Neural progenitor cell (in vitro differentiated cells): ENCODE results near the gene DDB1. TPM values are rescaled to one million over a fixed set of nuclear protein-coding genes. Genes with fewer than 3 reads are reported as not detected.
A peak's percentile ranks its signal among the peaks of the same experiment; 100 is the strongest.

ENCODE experiments used
- DNase-seq: peaks from one replicate; pipeline ENCODE4 v3.0.0-alpha.2; 2016; ENCODE audit warnings: low spot score
- H2AFZ ChIP-seq: fragments of 200-600 bp; sonication (generic); replicated peaks from 2 replicates; pipeline ENCODE4 v1.6.1; 2016; ENCODE audit warnings: antibody characterized with exemption
- H3F3A ChIP-seq: fragments of 200-600 bp; sonication (generic); 2 replicates; pipeline ENCODE4 v1.6.1; 2016; ENCODE audit warnings: antibody characterized with exemption, low read depth
- H3K27ac ChIP-seq: fragments of 200-600 bp; sonication (generic); 2 replicates; pipeline ENCODE4 v1.5.1; 2016; ENCODE audit warnings: mild to moderate bottlenecking
- H3K27me3 ChIP-seq: fragments of 200-600 bp; sonication (generic); 2 replicates; pipeline ENCODE4 v1.6.1; 2016; ENCODE audit warnings: mild to moderate bottlenecking, moderate library complexity
- H3K36me3 ChIP-seq: fragments of 200-600 bp; sonication (generic); 2 replicates; pipeline ENCODE4 v1.5.1; 2016
- H3K4me1 ChIP-seq: fragments of 200-600 bp; sonication (generic); 2 replicates; pipeline ENCODE4 v1.6.1; 2016; ENCODE audit warnings: mixed run types
- H3K4me2 ChIP-seq: fragments of 200-600 bp; sonication (generic); 2 replicates; pipeline ENCODE4 v1.6.1; 2016
- H3K4me3 ChIP-seq: fragments of 200-600 bp; sonication (generic); 2 replicates; pipeline ENCODE4 v1.5.1; 2016
- H3K79me2 ChIP-seq: fragments of 200-600 bp; sonication (generic); 2 replicates; pipeline ENCODE4 v1.6.1; 2016; ENCODE audit warnings: low read depth
- H3K9ac ChIP-seq: fragments of 200-600 bp; sonication (generic); 2 replicates; pipeline ENCODE4 v1.6.1; 2016
- H3K9me3 ChIP-seq: fragments of 200-600 bp; sonication (generic); 2 replicates; pipeline ENCODE4 v1.5.1; 2016; ENCODE audit warnings: low read depth
- H4K20me1 ChIP-seq: fragments of 200-600 bp; sonication (generic); 2 replicates; pipeline ENCODE4 v1.6.1; 2016; ENCODE audit warnings: low read depth
- H3K27ac Mint-ChIP-seq: 3 replicates; pipeline ENCODE4 v1.8.0; 2021; ENCODE audit warnings: mixed read lengths
- H3K27me3 Mint-ChIP-seq: 2 replicates; pipeline ENCODE4 v1.8.0; 2022; ENCODE audit warnings: low read depth, mild to moderate bottlenecking, inconsistent platforms, moderate library complexity, mixed read lengths; ENCODE audit not compliant: insufficient read depth
- H3K36me3 Mint-ChIP-seq: 3 replicates; pipeline ENCODE4 v1.8.0; 2021; ENCODE audit warnings: mixed read lengths
- H3K4me1 Mint-ChIP-seq: 3 replicates; pipeline ENCODE4 v1.8.0; 2021; ENCODE audit warnings: mixed read lengths
- H3K4me3 Mint-ChIP-seq: 3 replicates; pipeline ENCODE4 v1.8.0; 2021; ENCODE audit warnings: mild to moderate bottlenecking, moderate library complexity, mixed read lengths
- H3K9me3 Mint-ChIP-seq: 3 replicates; pipeline ENCODE4 v1.8.0; 2020; ENCODE audit warnings: mixed read lengths
- EZH2 ChIP-seq: fragments of 200-600 bp; sonication (generic); IDR thresholded peaks from 2 replicates; pipeline ENCODE4 v1.6.1; 2017; ENCODE audit warnings: antibody characterized with exemption, mild to moderate bottlenecking, moderate library complexity
- EZH2phosphoT487 ChIP-seq: fragments of 200-600 bp; sonication (generic); IDR thresholded peaks from 2 replicates; pipeline ENCODE4 v1.6.1; 2017; ENCODE audit warnings: antibody characterized with exemption
- total RNA-seq: library from RNA; depleted of rRNA; stranded (reverse); fragments of >200 nt; gene quantifications from 2 replicates; pipeline ENCODE4 v1.2.3, GENCODE V29; 2015; ENCODE audit warnings: low replicate concordance
- TF ChIP-seq, protein P1 (sequence below): fragments of 200-600 bp; sonication (generic); IDR thresholded peaks from 2 replicates; pipeline ENCODE4 v1.5.1; 2017; ENCODE audit warnings: antibody characterized with exemption, mild to moderate bottlenecking

The DDB1 gene
- total RNA-seq, 1 donor from 2014 or later = 275 TPM

DNA sequence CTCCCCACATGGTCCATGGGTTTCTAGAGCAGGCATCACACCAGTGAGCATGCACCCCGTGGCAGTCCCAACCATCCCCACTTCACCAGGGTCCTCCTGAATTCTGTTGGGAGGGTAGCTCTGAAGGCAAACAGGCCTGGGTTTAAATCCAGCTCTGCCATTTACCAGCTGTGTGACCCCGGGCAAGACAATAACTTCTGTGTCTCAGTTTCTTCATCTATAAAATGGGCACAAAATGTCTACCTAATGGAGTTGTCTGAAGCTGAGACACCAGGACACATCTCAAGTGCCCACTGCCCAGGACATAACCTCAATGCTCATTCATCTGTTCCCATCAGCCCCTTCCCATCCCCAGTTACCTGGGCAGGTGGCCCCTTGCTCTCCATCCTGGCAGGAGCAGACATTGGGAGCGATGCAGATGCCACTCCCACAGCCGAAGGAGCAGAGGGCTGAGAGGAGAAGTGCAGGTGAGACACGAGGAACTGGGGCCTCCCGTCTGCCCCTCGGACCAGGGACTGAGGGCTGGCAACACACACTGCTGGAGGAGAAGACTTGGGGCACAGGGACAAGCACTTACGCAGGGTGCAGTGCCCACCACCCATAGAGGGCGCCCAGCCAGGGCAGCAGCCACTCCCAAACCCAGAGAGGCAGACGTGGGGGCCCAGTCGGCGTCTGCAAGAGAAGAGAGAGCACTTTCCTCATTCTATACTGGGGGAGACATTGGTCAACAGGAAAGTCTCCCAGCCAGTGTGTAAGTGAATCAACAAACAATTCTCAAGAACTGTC is 41.8 kb downstream of the DDB1 start:
- no peak for TF ChIP-seq EZH2phosphoT487
- TF ChIP-seq, protein P1, sequence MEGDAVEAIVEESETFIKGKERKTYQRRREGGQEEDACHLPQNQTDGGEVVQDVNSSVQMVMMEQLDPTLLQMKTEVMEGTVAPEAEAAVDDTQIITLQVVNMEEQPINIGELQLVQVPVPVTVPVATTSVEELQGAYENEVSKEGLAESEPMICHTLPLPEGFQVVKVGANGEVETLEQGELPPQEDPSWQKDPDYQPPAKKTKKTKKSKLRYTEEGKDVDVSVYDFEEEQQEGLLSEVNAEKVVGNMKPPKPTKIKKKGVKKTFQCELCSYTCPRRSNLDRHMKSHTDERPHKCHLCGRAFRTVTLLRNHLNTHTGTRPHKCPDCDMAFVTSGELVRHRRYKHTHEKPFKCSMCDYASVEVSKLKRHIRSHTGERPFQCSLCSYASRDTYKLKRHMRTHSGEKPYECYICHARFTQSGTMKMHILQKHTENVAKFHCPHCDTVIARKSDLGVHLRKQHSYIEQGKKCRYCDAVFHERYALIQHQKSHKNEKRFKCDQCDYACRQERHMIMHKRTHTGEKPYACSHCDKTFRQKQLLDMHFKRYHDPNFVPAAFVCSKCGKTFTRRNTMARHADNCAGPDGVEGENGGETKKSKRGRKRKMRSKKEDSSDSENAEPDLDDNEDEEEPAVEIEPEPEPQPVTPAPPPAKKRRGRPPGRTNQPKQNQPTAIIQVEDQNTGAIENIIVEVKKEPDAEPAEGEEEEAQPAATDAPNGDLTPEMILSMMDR = peak; percentile 25
- TF ChIP-seq EZH2 = no peak
- Histone ChIP-seq H3K4me3 (no peak overlapping the region), H4K20me1 (no peaks in the 10 kb centered on the region), H3K27me3 (peaks cover 14% of the 10 kb centered on the region), H3K9me3 (no peaks in the 10 kb centered on the region), H3K79me2 (peaks cover 6% of the 10 kb centered on the region), H2AFZ (no peak overlapping the region), H3K9ac (no peak overlapping the region), H3K36me3 (no peaks in the 10 kb centered on the region), H3F3A (peaks cover 16% of the 10 kb centered on the region), H3K27ac (no peak overlapping the region), H3K4me1 (peaks cover 13% of the 10 kb centered on the region), H3K4me2 (no peak overlapping the region)
- Mint-ChIP-seq H3K27ac (no peak overlapping the region), H3K4me3 (no peak overlapping the region), H3K27me3 (peaks cover 23% of the 10 kb centered on the region), H3K36me3 (peaks cover 2% of the 10 kb centered on the region), H3K9me3 (no peaks in the 10 kb centered on the region), H3K4me1 (peaks cover 16% of the 10 kb centered on the region)
- no peak for DNase-seq

DNA sequence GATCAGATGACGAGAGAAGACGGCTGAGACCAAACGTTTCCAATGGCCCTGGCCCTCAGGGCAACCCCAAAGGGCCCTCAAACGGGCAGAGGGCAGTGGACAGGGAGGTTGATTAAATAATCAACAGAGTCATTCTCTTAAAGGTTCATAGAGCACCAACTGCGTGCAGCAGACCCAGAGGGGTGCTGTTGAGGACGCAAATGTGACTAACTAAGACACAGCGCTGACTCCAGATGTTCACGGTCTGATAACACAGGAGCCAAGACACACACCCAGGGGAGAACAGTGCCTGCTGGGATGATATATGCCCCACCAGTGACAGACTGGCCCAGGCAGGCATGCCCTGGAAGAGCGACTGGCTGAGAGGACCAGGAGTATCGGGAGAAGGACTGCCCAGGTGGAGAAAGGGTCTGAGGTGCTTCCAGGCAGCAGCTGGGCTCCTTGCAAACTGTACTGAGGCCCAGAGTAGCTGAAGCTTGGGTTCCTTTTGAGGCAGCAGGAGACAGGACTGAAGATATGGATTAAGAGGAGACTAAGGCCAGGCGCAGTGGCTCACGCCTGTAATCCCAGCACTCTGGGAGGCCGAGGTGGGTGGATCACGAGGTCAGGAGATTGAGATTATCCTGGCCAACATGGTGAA is 45.4 kb downstream of the DDB1 start:
- Histone ChIP-seq H3K79me2 (peaks cover 6% of the 10 kb centered on the region), H3K36me3 (no peaks in the 10 kb centered on the region), H3K4me2 (no peak overlapping the region), H3K9ac (no peak overlapping the region), H3K9me3 (no peaks in the 10 kb centered on the region), H3F3A (peaks cover under 1% of the 10 kb centered on the region), H2AFZ (no peak overlapping the region), H4K20me1 (no peaks in the 10 kb centered on the region), H3K27me3 (peaks cover 4% of the 10 kb centered on the region), H3K4me1 (no peaks in the 10 kb centered on the region), H3K4me3 (no peak overlapping the region), H3K27ac (no peak overlapping the region)
- TF ChIP-seq EZH2phosphoT487 (no peak), EZH2 (no peak)
- TF ChIP-seq, protein P1 = no peak
- H3K27ac Mint-ChIP-seq = peak overlapping the region; percentile 35
- peaks cover 7% of the 10 kb centered on the region for H3K4me1 Mint-ChIP-seq
- H3K4me3 Mint-ChIP-seq = no peak overlapping the region
- peaks cover 3% of the 10 kb centered on the region for H3K36me3 Mint-ChIP-seq
- H3K27me3 Mint-ChIP-seq = peaks cover 16% of the 10 kb centered on the region
- DNase-seq = no peak
- H3K9me3 Mint-ChIP-seq = no peaks in the 10 kb centered on the region

DNA sequence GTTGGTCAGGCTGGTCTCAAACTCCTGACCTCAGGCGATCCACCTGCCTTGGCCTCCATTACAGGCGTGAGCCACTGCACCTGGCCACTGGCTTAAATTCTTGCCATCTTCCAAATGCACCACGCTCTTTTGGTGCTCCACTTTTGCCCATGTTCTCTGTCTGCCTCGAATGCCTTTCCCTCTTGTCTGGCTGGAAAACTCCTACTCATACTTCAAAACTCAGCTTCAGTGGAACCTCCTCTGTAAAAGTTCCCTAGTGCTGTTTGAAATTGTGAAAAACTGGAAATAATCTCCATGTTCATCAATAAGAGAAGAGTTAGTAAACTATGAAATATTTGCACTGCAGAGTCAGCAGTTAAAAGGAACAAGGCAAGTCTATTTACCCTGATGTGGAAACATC is 49.3 kb downstream of the DDB1 start:
- H3K4me2 ChIP-seq = no peak overlapping the region
- Mint-ChIP-seq H3K27me3 (peaks cover 8% of the 10 kb centered on the region), H3K9me3 (no peaks in the 10 kb centered on the region), H3K4me3 (no peak overlapping the region), H3K27ac (no peak overlapping the region), H3K36me3 (peaks cover 3% of the 10 kb centered on the region), H3K4me1 (peaks cover 19% of the 10 kb centered on the region)
- DNase-seq = no peak
- TF ChIP-seq EZH2phosphoT487 = no peak
- no peaks in the 10 kb centered on the region for H3K4me1 ChIP-seq
- H3F3A ChIP-seq = peaks cover 8% of the 10 kb centered on the region
- no peaks in the 10 kb centered on the region for H3K79me2 ChIP-seq
- no peak overlapping the region for H2AFZ ChIP-seq
- H3K4me3 ChIP-seq = no peak overlapping the region
- H3K9me3 ChIP-seq = no peaks in the 10 kb centered on the region
- no peaks in the 10 kb centered on the region for H4K20me1 ChIP-seq
- peaks cover 11% of the 10 kb centered on the region for H3K27me3 ChIP-seq
- no peak overlapping the region for H3K27ac ChIP-seq
- H3K36me3 ChIP-seq = no peaks in the 10 kb centered on the region
- H3K9ac ChIP-seq = no peak overlapping the region
